Inflammatory macrophage (primary cell): ENCODE data around the gene GCFC2.
"Not testable (repeated sequence)": the region's sequence is repeated elsewhere in the genome, so short reads cannot be mapped to it uniquely, and the experiment has no call there.

Experiments used
- DNase-seq, 2 donors: peaks; one replicate each; pipeline ENCODE4 v3.0.0-alpha.2; 2020 to 2022
- total RNA-seq, 18 experiments: gene quantifications; one replicate each; lab custom pipeline; 2026; ENCODE audit warnings: mixed read lengths in 6 of 18, inconsistent platforms in 2 of 18; lab: John Stamatoyannopoulos, UW

The GCFC2 gene
- total RNA-seq = 5.8 to 23.3 (median 15.6) reads per million in 18 experiments

DNA sequence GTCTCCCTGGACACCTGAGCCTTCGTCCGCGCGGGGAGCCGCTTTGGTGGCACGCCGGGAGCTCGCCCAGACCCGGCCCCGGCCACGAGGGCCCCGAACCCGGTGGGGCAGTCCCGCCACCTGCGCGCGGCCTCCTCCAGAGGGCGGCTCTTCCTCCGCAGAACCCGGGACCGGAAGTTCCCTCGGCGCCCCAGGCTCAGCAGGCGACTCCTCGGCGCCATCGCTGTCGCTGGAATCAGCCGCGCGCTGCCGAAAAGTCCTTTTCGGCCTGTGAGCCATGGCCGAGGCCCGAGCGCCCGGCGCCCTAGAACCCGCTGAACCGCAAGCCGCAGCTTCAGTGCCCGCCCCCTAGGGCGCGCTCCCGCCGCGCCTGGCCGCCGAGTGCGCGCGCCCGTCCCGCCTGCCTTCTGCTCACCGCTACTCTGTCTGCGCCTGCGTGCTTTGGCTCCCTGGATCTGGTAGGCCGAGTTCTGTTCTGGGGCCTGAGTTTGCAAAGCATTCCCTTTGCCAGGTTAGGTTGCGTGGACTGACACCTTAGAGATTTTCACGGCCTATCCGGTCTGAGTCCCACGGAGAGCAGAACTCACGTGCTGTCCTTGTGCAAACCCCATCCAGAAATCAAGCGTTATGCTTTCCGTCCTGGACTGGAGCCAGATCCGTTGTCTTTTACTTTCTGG, at the start of gene GCFC2:
TSS of gene GCFC2 (minus strand) at position 339 of the 677 bp plus-strand sequence. CDS start at position 279, 60 bp downstream.
- DNase-seq = peak; percentile 67 to 85

DNA sequence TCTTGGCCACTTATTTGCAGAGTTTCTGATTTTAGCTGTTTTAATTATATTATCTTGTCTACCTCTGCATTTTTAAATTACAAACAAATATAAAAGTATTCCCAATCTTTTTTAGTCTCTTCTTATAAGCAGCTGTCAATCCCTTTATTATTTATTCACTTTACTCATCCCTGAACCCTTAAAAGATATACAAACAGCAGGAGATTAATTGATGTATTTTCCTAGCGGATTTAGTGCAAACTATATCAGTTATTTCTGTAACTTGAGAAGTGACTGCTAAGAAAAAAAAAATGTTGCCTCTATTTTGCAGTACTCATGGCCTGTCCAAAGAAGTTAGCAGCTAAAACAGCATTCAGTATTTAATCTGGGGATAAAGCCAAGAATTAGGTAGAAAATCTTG, 42.1 kb upstream of the GCFC2 start:
- DNase-seq = no peak

DNA sequence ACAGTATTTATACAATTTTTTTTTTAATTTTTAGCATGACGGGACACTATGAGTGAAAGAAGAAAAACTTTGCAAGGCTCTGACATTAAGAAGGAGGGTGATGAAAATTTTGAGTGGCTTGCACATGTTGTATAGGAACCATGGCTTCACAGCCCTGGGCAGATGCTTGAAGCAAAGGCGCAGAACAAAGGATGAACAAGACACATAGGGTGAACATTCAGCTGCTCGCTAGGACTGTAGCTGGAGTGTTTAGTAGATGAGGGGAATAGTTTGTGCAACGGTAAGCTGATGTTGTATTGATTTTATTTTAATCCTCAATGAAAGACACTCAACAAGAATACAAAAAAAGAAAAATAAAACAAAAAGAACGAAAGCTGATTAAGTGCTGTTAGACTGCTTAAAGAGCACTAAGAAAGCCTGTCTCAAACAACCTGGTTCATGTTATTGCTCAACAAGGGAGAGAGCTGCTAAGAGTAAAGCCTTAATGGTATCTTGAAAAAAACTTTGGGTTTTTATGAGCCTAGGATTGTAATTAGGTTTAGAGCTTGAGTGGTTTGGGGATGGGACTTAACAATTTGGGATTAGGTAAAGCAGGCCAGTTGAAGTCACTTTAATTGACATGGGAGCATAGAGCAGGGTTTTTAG, 41.2 kb upstream of the GCFC2 start:
- no peak for DNase-seq

DNA sequence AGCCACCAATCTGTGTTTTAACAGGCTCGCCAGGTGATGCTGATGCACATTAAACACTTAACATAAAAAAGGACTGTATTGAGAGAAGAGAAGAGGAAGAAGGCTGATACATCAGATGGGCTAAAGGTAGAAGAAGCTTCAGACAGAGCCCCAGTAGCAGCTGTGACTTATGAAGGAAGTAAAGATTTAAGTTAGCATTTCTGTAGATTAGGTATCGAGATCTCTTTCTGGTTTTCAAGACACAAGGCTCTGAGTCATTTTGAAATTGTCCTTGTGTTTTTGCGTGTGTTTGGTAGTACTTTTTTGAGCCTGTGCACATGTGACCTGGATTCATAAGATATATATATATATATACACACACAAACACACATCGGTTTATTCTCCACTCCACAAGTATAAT, 40.6 kb upstream of the GCFC2 start:
- no peak for DNase-seq

DNA sequence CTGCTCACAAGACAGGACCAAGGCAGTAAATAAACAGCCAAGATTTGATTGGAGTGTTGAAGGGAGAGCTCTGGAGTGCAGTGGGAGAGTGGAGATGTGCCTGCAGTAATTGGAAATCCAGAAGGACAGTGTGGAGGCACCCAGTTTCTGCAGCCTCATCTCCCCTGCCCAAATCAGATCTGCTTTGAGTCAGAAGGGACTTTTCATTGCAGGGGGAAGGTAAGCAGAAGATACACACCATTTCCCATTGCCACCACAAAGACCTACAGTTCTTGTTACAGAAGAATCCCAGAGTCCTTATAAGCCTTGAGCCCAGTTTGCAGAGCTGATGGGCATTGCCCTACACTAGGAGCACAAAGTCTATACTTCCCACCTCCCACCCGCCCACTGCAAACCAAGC, 27.2 kb upstream of the GCFC2 start:
- no peak for DNase-seq

DNA sequence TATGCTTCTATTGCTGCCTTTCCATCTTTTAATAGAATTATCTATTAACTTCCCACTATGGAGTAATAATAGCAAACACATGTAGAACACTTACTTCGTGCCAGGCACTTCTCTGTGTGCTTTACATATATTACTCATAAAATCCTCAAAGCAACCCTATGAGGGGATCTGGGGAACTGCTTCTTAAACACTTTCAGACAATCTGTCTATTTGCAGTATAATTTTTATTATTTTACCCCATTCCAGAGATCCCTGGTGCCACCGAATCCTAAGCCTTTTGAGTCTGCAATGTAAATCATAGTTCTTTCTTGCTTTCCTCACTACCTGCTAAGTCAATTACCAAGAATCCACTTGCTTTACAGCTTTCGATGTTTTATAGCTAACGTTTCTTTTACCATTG, 25.6 kb upstream of the GCFC2 start:
- DNase-seq = no peak

DNA sequence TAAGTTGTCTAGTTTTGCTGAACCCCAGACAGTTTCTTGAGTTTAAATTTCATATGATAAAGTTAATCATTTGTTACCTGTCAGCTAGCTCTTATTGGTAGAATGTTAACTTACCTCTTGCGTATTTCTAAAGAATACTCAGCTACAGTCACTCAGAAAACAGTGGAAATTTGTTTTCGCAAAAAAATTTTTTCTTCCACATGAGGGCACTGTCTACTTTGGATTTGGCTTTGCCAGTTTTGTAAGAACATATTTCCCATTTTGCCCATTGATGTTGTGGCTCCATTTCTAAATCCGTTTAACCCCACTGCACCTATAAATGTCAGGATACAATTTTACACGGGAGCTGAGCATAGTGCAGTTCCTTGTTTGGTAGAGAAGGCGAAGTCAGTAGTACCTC, 19.1 kb upstream of the GCFC2 start:
- no peak for DNase-seq

DNA sequence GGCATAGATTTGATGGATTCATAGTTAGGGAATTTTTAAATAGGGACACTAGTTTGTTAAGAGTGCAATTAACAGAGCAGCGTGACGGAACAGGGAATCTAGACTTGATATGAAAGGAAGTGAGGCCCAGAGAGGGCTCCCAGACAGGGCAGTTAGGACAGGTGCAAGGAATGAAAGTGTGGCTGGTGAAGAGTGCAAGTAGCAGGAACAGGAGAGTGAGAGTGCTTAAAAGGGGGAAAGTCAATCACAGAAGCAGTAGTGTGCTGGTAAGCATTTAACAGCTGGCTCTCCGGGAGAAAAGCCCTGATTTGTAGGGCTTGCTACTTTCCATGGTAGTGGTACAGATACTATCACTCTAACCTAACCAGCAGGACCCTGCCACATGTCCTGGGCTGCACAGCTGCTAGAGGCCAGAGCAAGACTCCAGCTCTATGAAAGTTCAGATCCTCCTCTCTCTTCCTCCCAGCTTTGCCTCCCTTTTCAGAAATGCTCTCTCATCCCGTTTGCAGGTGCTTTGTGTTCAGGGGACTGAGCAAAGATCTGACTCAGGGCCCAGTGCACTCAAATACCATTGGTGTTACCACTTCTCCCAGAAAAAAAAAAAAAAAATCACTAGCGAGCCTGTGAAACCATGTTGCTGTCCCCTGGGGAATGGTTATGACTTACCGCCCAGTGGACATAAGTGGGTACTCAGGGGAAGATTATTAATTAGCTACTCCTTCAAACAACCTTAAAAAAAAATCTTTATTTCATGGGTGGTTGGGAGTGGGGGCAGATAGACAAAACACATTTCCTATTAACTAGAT, 18.1 kb upstream of the GCFC2 start:
- no peak for DNase-seq

DNA sequence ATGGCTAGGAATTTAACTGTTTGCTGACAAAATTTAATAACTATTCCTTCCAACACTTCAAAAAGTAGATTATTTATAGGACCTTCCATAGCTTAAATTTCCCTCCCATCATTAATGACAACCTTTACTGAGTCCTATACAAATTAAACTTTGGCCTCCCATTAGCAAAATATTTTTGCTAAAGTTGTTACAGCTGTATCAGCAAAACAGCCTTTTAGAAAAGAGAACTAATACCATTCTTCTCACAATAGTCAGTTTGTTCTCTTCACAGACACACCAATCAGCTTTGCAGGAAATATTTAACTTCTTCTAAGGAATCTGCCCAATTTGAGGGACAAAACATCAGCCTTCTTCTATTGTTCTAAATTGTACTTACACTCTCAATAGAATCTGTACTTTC, 12.0 kb upstream of the GCFC2 start:
- DNase-seq = no peak

DNA sequence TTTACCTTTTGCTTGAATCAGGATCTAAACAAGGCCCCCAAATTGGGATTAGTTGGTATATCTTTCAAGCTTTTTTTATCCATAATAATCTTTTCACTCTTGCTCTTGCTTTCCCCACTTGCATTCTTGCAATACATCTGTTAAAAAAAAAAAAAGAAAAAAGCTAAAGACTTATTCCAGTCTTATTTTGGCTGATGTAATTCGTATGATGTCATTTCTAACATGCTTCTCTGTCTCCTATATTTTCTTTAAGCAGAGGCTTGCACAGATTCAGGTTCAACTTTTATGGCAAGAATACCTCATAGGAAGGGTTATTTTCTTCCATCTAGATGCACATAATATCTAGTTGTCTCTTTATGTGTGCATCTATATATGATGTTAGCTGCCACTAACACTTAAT, 9.8 kb upstream of the GCFC2 start:
- DNase-seq = no peak

DNA sequence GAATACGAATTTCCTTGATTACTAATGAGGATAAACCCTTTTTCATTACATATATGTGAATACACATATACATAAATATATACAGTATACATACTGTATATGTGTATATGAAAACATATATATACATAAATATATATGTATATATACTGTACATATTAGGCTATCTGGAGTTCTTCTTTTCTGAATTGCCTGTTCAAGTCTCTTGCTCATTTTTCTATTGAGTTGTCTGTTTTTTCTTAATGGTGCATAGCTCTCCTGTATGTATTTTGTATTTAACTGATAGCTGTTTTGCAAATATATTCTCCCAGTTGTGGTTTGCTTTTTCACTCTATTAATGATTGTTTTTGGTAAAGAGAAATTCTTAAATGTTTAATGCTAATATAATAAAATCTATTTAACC, 8.9 kb upstream of the GCFC2 start:
- DNase-seq = no peak

DNA sequence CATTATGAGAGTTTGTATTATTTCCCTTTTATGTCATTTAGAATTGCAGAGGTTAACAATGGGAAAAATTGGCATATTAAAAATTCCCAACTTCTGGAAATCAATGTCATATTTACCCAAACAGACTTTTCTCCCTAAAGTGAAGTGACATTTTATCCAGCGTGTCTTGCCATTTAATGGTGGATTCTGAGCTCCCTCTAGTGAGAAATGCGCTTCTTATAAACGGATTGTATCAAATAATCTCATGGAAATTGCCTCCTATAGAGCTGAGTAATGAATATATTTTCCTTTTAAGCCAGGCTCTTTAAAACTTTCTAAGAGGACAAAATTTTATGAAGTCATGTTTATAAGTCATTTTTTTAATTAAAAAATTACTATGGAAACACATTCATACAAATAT, 5.7 kb upstream of the GCFC2 start:
- DNase-seq = no peak

DNA sequence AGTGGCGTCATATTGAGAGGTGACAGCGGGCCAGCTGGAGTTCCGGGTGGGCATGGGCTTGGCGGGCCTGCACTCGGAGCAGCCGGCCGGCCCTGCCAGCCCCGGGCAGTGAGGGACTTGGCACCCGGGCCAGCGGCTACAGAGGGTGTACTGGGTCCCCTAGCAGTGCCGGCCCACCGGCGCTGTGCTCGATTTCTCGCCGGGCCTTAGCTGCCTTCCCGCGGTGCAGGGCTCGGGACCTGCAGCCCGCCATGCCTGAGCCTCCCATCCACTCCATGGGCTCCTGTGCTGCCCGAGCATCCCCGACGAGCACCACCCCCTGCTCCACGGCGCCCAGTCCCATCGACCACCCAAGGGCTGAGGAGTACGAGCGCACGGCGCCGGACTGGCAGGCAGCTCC, 875 bp upstream of the GCFC2 start:
- DNase-seq = not testable (repeated sequence)

DNA sequence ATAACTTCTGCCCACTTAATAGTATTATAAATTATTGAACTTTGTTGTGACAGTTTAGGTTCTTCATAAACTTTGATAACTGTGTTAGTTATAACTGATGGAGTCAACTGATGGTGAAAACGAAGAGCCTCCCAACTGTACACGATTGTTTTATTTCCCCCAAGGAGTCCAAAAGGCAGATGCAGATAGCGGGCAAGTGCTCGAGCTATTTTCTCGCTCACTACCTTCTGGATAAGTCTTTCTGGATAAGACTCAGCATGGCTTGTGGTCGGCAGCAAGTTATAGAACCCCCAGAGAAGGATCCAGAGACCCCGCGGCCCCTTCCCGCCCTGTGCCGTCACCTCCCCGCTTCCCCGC, 517 bp downstream of the GCFC2 start:
- DNase-seq = peak in 1 of 2 donors; percentile 3

DNA sequence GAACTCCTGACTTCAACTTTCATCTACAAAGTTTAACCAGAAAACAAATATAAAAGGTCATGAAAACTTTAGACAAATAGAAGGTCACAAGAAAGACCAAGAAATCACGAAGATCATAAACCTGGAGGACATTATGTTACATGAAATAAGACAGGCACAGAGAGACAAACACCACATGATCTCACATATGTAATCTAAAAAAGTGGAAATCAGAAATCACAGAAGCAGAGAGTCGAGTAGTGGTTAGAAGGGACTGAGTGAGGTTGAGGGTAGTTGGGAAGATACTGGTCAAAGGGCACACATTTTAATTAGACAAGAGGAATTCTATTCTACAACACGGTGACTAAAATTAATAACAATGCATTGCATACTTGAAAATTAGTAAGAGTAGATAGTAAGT, 1.4 kb downstream of the GCFC2 start:
- no peak for DNase-seq

DNA sequence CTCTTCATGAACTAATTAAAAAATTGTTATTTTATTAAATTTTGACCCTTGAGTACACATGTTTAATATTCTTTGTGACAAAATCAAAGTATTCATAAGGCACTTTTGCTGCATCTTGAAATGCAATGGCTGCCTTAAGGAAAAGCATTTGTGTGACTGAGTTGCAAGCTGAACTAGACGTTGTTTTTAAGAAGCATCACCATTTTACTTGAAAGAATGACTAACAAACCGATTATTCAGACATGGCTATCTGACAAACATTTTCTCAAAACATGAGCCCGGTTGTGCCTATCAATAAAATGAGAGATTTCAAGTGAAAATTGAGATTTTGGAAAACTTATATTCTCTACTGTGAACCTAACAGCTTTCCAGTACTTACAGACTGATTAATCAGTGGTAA, 2.8 kb downstream of the GCFC2 start:
- no peak for DNase-seq

DNA sequence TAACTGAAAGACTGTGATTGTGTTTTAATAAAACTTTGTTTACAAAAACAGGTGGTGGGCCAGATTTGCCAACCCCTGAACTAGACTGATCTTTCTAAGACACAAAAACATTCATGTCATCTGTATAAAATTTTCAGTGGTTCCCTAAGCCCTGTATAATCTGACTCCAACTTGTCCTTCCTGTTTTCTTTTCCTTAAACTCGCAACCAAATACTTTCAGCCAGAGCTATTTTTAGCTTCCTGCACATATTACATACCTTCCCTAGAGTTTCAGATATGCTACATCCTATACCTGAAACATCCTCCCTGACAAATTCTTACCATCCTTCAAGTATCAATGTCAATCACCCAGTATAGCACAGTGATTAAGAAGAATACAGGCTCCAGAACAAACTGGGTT, 4.8 kb downstream of the GCFC2 start:
- peak in 1 of 2 donors; percentile 1 for DNase-seq

DNA sequence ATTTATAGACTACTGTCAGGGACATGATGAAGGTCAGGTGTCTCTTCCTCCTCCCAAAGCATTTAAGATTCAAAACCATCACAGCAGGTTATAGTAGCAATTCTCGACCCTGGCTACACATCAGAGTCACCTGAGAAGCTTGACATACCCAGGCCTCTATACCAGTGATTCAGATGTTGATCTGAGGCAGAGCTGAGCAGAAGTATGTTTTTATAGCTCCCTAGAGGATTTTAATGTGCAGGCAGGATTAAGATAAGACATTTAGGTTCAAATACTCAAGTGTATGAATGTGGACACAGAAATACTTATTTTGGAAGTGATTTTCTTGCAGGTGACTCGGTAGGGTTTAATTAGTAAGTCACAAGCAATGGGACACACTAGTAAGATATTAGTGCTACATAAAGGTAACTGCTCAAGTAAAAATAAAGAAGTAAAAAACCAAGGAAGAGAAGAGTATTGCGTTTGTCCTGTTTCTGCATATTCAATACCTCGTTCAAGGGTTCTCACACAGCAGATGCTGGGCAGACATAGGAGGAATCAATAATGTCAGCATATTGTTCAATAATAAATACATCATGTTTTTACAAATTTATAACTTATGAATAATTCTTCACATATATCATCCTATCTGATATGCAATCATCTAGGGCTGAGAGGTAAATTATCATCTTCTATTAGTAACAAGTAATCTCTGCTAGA, 7.0 kb downstream of the GCFC2 start:
- DNase-seq = no peak

DNA sequence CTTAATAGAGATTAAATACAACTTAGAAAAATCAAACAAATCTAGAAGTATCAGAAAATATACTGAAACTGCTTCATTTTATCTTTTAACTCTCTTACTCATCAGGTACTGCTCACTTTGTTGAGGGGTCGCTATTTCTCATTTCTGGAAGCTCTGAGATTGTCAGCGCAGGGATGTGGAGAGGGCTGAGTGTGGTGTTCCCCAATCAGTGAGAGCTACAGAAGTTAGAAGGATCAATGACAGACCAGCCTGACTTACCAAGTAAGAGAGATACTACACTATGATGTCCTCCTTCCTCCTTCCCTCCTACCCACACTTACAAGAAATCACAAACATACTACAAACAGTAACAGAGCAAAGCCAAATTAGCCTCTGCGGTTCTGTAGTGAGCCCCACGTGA, 8.1 kb downstream of the GCFC2 start:
- DNase-seq = no peak

DNA sequence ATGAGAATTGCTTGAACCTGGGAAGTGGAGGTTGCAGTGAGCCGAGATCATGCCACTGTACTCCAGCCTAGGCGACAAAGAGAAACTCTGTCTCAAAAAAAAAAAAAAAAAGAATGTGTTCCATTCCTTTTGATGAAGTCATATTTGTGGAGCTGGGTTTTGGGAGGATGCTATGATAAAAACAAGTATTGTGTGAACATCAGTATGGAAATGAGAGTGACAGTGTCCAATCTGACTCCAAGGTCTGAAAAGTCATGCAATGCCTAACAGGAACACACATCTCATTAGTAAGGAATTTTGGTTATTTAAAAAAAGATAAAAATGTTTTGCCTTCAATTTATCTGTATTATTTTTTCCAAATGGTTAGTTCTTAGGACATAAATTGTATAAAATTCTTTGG, 11.8 kb downstream of the GCFC2 start:
- DNase-seq = no peak

DNA sequence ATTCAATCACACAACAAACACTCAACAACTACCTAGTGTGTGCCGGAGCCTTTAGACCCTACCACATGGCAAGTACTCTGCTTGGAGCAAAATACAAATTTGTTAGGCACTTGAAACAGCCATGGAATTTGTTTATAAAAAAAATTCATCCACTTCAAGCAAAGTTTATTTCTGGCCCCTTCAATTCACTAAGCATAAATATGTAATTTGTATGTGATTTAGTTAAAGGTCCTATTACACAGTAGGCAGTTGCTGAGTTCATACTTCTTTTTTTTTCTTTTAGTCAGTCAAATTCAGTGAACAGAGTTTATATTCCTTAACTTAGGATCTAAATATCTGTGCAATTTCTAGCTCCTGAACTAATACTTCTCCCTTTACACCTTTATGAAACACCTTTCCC, 22.5 kb downstream of the GCFC2 start:
- DNase-seq = no peak

DNA sequence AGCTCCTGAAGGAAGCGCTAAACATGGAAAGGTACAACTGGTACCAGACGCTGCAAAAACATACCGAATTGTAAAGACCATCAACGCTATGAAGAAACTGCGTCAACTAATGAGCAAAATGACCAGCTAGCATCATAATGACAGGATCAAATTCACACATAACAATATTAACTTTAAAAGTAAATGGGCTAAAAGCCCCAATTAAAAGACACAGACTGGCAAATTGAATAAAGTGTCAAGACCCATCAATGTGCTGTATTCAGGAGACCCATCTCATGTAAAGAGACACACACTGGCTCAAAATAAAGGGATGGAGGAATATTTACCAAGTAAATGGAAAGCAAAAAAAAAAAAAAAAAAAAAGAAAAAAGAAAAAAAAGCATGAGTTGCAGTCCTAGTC, 27.3 kb downstream of the GCFC2 start:
- not testable (repeated sequence) for DNase-seq

DNA sequence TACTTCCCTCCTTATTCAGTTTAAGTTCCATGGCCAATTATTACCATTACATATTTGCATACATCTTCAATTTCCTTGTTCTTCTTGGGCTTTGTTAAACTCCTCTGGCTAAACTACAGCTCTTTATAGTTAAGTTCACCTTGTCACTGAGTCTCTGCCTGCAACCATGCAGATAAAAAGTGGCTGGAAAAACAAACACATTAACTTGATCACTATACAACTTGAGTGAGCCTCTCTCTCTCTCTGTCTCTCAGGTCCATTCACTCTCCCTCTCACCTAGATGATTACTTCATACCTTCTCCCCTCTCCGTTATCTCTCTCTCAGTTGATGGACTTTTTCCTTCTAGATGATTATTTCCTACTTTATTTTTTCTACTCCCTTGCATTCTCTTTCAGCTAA, 30.3 kb downstream of the GCFC2 start:
- no peak for DNase-seq
